Prostate gland (tissue), 2 donors: Measurements from ENCODE around the gene IFNL3.

Experiments
- POLR2AphosphoS5 ChIP-seq: sonication (generic); formaldehyde crosslinking; IDR thresholded peaks from one replicate; pipeline ENCODE4 v1.6.1; 2017; ENCODE audit warnings: antibody characterized with exemption
- TF ChIP-seq, protein P1 (sequence below), 4 experiments: fragments of 200-600 bp in 2 of 4; fragments of 450-650 bp in 2 of 4; sonication (generic) in 2 of 4; IDR thresholded peaks; 1 replicate in 3 of 4; 2 replicates in 1 of 4; pipeline ENCODE4 v1.5.1; 2016 to 2019; ENCODE audit warnings: antibody characterized with exemption in 4 of 4, mild to moderate bottlenecking in 2 of 4, moderate library complexity in 2 of 4

DNA sequence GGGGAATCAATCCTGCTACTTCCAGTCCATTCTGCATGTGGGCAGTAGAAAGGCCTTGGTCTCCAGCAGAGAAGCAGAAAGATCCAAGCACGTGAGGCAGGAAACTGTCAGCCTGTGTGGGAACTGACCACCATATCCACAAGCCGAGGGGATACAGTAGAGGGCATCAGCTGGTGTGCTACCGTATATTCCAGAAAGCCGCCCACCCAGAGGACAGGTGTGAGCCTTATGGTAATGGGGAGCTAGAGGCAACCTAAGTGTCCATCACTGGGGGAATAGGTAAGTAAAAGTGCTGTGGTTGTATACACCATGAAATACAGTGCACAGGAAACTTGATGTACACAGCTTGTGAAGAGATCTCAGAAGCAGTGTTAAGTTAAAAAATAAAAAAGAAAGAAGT is 48.6 kb upstream of the IFNL3 start:
- TF ChIP-seq, protein P1, sequence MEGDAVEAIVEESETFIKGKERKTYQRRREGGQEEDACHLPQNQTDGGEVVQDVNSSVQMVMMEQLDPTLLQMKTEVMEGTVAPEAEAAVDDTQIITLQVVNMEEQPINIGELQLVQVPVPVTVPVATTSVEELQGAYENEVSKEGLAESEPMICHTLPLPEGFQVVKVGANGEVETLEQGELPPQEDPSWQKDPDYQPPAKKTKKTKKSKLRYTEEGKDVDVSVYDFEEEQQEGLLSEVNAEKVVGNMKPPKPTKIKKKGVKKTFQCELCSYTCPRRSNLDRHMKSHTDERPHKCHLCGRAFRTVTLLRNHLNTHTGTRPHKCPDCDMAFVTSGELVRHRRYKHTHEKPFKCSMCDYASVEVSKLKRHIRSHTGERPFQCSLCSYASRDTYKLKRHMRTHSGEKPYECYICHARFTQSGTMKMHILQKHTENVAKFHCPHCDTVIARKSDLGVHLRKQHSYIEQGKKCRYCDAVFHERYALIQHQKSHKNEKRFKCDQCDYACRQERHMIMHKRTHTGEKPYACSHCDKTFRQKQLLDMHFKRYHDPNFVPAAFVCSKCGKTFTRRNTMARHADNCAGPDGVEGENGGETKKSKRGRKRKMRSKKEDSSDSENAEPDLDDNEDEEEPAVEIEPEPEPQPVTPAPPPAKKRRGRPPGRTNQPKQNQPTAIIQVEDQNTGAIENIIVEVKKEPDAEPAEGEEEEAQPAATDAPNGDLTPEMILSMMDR (IDR thresholded peaks at IDR 0.05) = no peak
- no peak for TF ChIP-seq POLR2AphosphoS5
